Pancreas (tissue), 10 donors: ENCODE results near the gene GALNT11. TPM values are rescaled to one million over a fixed set of nuclear protein-coding genes. Genes with fewer than 3 reads are reported as not detected.

ENCODE experiments used
- ATAC-seq, 4 donors: fragments of 200-7000 bp; cut with Tn5 transposase; one replicate each; pipeline versions ENCODE4 v1.8.0 to v1.9.1; 2020; ENCODE audit warnings: mild to moderate bottlenecking in 4 of 4, moderate library complexity in 4 of 4
- DNase-seq, 6 donors: peaks; one replicate each; pipeline ENCODE4 v3.0.0-alpha.2; 2020
- FAIRE-seq: peaks from 2 replicates; lab custom pipeline; 2012; peaks lifted over from hg19 to GRCh38; lab: Jason Lieb, UNC
- H3K27ac ChIP-seq, 4 donors: fragments of 200-600 bp; sonication (generic); 1 replicate in 3 of 4; 2 replicates in 1 of 4; pipeline versions ENCODE4 v1.5.0 to v1.8.0; 2020
- H3K27me3 ChIP-seq, 4 donors: fragments of 200-600 bp; one replicate each; pipeline ENCODE4 v1.8.0; 2021
- H3K36me3 ChIP-seq, 3 donors: fragments of 200-600 bp; sonication (generic) in 1 of 3; one replicate each; pipeline versions ENCODE4 v1.5.0 to v1.8.0; 2020 to 2021
- H3K4me1 ChIP-seq, 3 donors: fragments of 200-600 bp; one replicate each; pipeline ENCODE4 v1.8.0; 2021
- H3K4me3 ChIP-seq, 4 donors: fragments of 200-600 bp; sonication (generic) in 2 of 4; one replicate each; pipeline versions ENCODE4 v1.5.0 to v1.8.0; 2020 to 2021
- H3K9me3 ChIP-seq, 4 donors: fragments of 200-600 bp; one replicate each; pipeline ENCODE4 v1.8.0; 2021
- CTCF ChIP-seq, 4 donors: fragments of 200-600 bp; sonication (generic) in 3 of 4; IDR thresholded peaks; one replicate each; pipeline versions ENCODE4 v1.5.0 to v1.8.0; 2021; ENCODE audit warnings: antibody characterized with exemption in 4 of 4
- WGBS, 2 donors: extraction: QIAGEN DNeasy Blood & Tissue Kit; methylation state at CpG; one replicate each; pipeline ENCODE4 v1.1.7; 2013; 5-methylcytosine and 5-hydroxymethylcytosine counted together
- intact Hi-C, 3 donors: fragments of 100-400 bp; cut with DNase I; formaldehyde crosslinking; loops; one replicate each; pipeline versions ENCODE4 v1.11.1 to v1.14.2; 2022
- polyA plus RNA-seq, 2 donors: library from polyadenylated mRNA; stranded (reverse); fragments of 200-250 nt; gene quantifications; one replicate each; pipeline ENCODE4 v1.2.3, GENCODE V29; 2013
- total RNA-seq, 6 donors: library from RNA; stranded (reverse); fragmentation: NEBNext Ultra II Directional in 4 of 6; extraction: Animal tissue kit (Norgen Biotek cat#: 25700) in 4 of 6; gene quantifications; one replicate each; pipeline versions ENCODE4 v1.2.1 to v1.2.4, GENCODE V29; 2021 to 2023
- donor health status: healthy with polysubstance abuse.
- donor health status: DM: no; HTN: no; CAD: no; lungs with moderate emphysema.
- donor health status: DM: no; HTN: no; CAD: no.
- donor health status: control.
- donor health status: control.
- donor health status: Bipolar disorder and iron deficiency.
- donor health status: DM: yes; HTN: yes; CAD: no.
- donor health status: DM: no; HTN: no; CAD: no.
- donor health status: DM: no; HTN: no; CAD: no.
- donor health status: DM: yes; HTN: yes; CAD: no.

The GALNT11 gene
- total and polyA plus RNA-seq, 8 donors, result 12.9 to 36.3 (median 26.9) TPM

GRCh38 chr7:152117356-152117755 lies 91.9 kb downstream of the GALNT11 start:
- DNase-seq, result no peak
- no peak for TF ChIP-seq CTCF (IDR thresholded peaks at IDR 0.05)
- Histone ChIP-seq H3K27me3 (no peaks in the 10 kb centered on the region), H3K9me3 (no peaks in the 10 kb centered on the region), H3K4me1 (no peaks in the 10 kb centered on the region), H3K4me3 (no peak overlapping the region), H3K27ac (no peak overlapping the region), H3K36me3 (peaks cover 0 to 77% (median 32%) of the 10 kb centered on the region in 3 donors)
- 86 to 89% methylated on average over 8 of the region's 8 CpGs for WGBS, 2 donors
- intact Hi-C loops, result no loop called here
- no peak for FAIRE-seq
- ATAC-seq, result no peak

- FAIRE-seq, result no peak
- H3K36me3 ChIP-seq, result peaks cover 0 to 86% (median 32%) of the 10 kb centered on the region in 3 donors
Measured at GRCh38 chr7:152120210-152120609, 94.7 kb downstream of the GALNT11 start.

GRCh38 chr7:152120776-152121175 lies 95.3 kb downstream of the GALNT11 start:
- H3K36me3 ChIP-seq, result peaks cover 0 to 86% (median 32%) of the 10 kb centered on the region in 3 donors
- 96 to 99% methylated on average over 7 of the region's 7 CpGs for WGBS, 2 donors
- intact Hi-C loops, result no loop called here
- no peaks in the 10 kb centered on the region for H3K4me1 ChIP-seq
- no peaks in the 10 kb centered on the region for H3K9me3 ChIP-seq
- no peaks in the 10 kb centered on the region for H3K27me3 ChIP-seq
- no peak overlapping the region for H3K4me3 ChIP-seq
- no peak for FAIRE-seq
- no peak for ATAC-seq
- no peak for DNase-seq
- no peak overlapping the region for H3K27ac ChIP-seq
- no peak for TF ChIP-seq CTCF (IDR thresholded peaks at IDR 0.05)

More at GRCh38 chr7:152120210-152120609, 94.7 kb downstream of the GALNT11 start:
- DNase-seq (no peak), ATAC-seq (no peak)
- 95 to 97% methylated on average over 6 of the region's 6 CpGs for WGBS, 2 donors
- no peak overlapping the region for H3K4me3 ChIP-seq
- no peaks in the 10 kb centered on the region for H3K27me3 ChIP-seq
- no peaks in the 10 kb centered on the region for H3K9me3 ChIP-seq
- TF ChIP-seq CTCF (IDR thresholded peaks at IDR 0.05), result no peak
- H3K4me1 ChIP-seq, result no peaks in the 10 kb centered on the region
- H3K27ac ChIP-seq, result no peak overlapping the region
- intact Hi-C loops, result no loop called here

- Histone ChIP-seq H3K4me3 (no peak overlapping the region), H3K4me1 (no peaks in the 10 kb centered on the region), H3K27ac (no peak overlapping the region), H3K27me3 (no peaks in the 10 kb centered on the region), H3K9me3 (no peaks in the 10 kb centered on the region), H3K36me3 (peaks cover 0 to 81% (median 32%) of the 10 kb centered on the region in 3 donors)
- TF ChIP-seq CTCF (IDR thresholded peaks at IDR 0.05), result no peak
- ATAC-seq (no peak), DNase-seq (no peak), FAIRE-seq (no peak)
- 95 to 96% methylated on average over 9 of the region's 9 CpGs for WGBS, 2 donors
- intact Hi-C loops, result no loop called here
Measured at GRCh38 chr7:152121432-152121831, 96.0 kb downstream of the GALNT11 start.

- no peak for DNase-seq
- Histone ChIP-seq H3K4me3 (no peak overlapping the region), H3K4me1 (no peaks in the 10 kb centered on the region), H3K9me3 (no peaks in the 10 kb centered on the region), H3K27ac (no peak overlapping the region), H3K27me3 (no peaks in the 10 kb centered on the region), H3K36me3 (peaks cover 0 to 70% (median 26%) of the 10 kb centered on the region in 3 donors)
- intact Hi-C loops, result no loop called here
- WGBS, 2 donors, result 96 to 97% methylated on average over 1 of the region's 1 CpG
- TF ChIP-seq CTCF (IDR thresholded peaks at IDR 0.05), result no peak
- no peak for FAIRE-seq
- ATAC-seq, result no peak
Measured at GRCh38 chr7:152122540-152122939, 97.1 kb downstream of the GALNT11 start.
